Activated CD4-positive, alpha-beta T cell treated with anti-CD3 and anti-CD28 coated beads for 1 hour (primary cell): Measurements from ENCODE around the gene CD200.

Experiments used
- DNase-seq: peaks from one replicate; pipeline ENCODE4 v3.0.0-alpha.2; 2020

CD200 gene, protein sequence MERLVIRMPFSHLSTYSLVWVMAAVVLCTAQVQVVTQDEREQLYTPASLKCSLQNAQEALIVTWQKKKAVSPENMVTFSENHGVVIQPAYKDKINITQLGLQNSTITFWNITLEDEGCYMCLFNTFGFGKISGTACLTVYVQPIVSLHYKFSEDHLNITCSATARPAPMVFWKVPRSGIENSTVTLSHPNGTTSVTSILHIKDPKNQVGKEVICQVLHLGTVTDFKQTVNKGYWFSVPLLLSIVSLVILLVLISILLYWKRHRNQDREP

DNA sequence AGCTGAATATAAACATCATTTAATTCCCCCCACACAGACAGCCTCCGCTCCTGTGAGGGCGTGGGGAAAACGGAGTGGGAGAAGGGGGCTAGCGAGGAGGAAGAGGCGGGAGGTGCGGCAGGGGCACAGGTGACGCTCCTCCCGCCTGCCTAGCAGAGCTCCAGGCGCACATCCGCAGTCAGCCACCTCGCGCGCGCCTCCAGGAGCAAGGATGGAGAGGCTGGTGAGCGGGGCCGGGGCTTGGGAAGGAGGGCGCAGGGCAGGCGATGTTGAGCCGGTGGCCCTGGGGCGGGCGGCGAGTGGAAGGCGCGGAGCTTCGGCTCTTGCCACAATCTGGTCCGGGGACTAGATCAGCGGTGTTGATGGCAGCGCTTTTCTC, at the start of gene CD200:
CD200 (plus strand) TSS at position 155 of the 379 bp plus-strand sequence; CDS start at position 212, 57 bp downstream.
- peak; percentile 24 for DNase-seq

DNA sequence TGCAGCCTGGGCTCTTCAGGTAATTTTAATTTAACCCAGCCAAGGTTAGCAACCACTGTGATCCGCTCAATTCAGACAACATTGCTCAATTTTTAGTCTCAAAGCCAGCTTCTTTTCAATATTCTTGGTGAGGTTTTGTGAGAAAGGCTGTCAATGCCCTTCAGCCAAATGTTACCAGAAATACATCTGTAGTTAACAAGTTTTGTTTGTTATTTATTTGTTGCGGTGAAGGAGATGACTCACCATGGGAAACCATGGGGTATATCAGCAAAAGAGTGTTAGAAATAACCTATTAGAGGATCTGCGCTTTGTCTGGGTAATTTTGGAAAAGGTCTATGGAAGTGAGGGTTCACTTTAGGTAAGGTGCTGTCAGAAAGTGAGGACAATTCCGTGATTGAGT, 43.9 kb upstream of the CD200 start:
- no peak for DNase-seq

DNA sequence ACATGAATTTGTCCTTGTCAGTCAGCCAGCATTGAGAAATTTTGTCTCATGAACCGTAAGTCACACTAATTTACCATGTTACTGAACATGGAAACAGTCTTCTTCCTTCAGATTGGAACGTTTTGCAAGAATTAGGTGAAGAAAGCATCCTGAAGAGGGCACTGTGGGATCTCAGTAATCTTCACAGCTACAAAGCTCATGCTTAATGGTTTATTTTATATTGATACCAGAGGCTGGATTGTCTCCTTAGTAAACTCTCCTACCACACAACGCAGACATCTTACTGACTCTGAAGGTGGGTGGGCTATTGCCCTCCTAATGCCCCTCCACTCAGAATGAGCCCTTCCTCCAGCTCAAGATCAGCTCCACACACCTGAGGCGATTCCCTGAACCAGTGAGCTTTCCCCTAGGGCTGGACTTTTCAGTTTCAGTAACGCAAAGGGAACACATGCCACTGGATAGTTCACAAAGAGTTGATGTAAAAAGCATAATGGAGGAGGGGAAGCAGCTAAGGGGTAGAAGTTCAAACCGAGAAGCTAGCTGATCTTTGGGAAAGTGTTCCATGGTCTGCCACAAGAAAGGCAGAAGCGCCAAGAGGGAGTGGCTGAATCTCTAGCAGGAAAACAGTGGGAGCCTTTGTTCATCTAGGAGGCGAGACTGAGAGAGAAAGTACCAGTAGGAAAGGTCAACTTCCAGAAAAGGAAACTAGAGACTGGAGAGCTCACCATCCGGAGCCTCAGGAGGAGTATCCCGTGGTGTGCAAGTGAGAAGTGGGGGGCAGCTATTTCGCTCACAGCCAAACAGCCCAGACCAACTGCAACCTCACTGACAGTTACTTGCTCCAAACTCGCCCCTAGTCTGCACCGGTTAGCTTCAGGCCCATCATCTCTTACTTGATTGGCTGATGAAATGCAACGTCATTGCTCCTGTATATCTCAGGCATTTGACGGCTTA, 39.3 kb upstream of the CD200 start, which contains the start of gene SLC9C1:
SLC9C1 (minus strand) TSS at position 849 of the 954 bp plus-strand sequence. CDS start 7,425 bp downstream, outside the sequence.
- DNase-seq: no peak

DNA sequence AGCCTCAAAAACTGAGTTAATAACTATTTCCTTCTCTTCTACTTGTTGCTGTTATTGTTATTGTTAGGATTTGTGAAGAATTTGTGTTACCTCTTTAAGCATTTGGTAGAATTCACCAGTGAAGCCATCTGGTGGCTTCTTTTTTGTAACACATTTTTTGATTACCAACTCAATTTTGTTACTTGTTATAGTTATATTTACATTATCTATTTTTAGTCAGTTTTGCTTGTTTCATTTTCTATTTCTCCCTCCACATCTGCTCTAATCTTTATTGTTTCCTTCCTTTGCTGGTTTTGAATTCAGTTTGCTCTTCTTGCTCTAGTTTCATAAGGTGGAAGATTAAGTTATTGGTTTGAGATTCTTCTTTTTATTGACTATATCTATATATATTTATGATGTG, 35.2 kb upstream of the CD200 start:
- DNase-seq: no peak

DNA sequence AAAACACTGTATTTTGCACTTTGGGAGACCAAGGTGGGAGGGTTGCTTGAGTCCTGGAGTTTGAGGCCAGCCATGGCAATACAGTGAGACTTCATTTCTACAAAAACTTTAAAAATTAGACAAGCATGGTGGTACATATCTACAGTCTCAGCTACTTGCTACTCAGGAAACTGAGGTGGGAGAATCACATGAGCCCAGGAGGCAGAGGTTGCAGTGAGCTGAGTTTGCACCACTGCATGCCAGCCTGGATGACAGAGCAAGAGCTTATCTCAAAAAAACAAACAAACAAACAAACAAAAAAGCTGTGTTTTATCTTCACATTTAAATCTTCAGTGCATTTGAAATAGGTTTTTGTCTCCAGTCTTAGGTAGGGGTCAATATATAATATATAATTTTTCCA, 34.2 kb upstream of the CD200 start:
- no peak for DNase-seq

DNA sequence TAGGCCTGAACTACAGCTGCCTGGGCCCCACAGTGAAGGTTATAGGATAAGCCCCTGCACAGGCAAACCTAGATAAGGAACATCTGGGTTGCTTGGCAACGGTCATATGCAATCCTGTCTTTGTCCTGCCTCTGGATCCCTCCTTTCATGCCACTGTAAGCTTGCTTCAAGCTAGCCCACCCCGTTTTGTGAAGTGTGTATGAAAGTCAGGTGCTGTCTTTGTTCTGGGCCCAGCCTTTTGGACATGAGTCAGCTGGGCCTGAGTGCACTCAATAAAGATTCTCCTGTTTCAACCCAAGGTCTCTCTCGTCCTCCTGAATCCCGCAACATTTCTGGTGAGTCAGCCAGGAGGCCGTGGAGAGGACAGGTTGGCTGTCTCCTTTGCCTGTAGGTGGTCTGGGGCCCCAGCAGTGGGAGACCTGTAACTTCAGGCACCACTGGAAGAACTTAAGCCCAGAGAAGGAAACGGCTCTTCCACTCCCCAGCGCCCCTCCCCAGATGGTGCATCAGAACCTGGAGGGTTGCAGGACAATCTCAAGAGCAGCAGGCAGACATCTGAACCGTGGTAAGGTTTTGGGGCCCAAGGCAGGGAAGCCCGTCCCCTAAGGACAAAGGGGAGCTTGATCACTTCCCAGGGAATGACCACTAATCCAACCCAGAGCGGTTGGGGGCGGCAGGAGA, 30.7 kb upstream of the CD200 start:
- DNase-seq: no peak

DNA sequence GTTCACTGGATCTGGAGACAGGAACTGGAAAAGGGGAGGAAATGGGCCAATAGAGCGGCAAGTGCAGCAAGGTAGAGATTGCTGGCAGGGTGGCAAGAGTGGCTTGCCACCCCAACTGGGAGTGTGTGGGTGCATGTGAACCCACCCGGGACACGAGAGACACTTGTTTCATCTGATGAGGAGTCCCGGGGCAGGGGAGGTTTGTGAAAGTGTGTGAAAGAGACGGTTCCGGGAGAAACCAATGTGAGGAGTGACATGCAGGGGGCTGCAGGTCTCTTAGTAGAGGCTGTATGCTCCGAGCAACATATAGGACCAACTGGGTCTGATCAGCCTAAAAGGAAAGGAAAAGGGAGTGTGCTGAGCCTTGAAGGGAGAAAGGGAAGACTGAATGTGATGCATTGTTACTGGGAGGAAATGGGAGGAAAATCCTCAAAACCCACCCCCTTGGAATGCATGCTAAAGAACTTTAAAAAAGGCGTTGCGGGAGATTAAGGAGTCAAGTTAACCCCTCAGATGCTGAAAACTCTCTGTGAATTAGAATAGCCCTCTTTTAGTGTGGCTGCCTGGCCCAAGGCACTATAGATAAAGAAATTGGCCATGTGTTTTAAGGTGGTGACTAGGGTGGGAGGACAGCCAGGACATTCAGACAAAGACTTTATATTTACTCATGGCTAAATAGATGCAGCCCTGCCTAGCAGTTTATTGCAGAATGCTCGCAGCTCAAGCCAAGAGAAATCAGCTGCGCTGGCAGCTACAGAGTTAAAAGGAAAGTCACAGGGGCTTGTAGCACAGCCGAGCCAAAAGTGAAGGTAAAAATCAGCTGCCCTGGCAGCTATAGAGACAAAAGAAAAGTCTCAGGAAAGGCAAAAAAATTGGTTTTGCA, 29.8 kb upstream of the CD200 start:
- no peak for DNase-seq

DNA sequence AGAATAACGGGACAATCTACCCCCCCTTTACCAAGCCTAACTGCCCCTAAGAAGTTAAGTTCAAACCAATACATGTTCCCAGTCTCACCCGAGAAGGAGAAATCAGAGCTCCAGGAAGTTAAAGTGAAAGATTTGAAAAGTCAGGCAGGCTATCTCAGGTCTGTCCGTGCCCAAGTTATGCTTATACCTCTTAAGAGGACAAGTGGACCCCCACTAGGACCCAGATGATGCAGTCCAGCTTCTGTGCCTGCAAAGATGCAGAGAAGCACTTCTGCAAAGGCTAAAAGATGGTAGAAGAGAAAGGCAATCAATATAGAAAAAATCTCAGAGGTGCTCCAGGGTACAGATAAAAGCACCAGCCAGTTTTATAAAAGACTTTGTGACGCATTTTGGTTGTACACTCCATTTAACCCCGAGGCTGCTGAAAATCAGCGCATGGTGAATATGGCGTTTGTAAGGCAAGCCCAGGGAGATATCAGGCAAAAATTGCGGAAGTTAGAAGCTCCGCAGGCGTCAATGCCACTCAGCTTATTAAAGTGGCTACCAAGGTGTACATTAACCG, 29.1 kb upstream of the CD200 start:
- no peak for DNase-seq

DNA sequence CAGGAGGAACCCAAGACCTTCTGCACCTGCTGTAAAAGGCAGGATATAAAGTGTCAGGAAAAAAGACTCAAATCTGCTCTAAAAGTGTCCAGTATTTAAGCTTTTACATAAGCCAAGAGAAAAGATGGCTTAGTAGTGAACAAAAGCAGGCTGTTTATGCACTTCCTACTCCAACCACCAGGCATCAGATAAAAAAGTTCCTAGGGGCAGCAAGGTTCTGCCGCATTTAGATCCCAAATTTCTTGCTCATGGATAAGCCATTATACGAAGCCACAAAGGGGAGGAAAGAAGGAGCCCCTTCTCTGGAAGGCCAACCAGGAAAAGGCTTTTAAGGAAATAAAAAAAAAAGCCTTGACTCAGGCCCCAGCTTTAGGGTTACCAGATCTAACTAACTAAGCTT, 28.3 kb upstream of the CD200 start:
- no peak for DNase-seq

DNA sequence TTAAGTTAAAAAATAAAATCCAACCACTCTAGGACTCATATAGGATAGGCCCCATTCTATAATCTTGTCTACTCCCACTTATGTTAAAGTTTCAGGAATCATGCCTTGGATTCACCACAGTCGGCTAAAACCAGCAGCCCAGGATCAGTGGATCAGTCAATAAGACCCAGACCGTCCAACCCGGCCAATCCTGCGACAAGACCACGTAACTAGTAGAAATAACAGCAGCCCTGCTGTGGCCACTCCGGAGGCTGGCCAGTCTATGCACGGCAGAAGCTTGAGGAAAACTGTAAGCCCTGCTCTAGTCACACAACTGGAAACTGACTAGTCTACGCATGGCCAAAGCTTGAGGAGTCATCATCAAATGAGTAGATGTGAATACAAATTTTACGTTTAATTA, 26.1 kb upstream of the CD200 start:
- no peak for DNase-seq

DNA sequence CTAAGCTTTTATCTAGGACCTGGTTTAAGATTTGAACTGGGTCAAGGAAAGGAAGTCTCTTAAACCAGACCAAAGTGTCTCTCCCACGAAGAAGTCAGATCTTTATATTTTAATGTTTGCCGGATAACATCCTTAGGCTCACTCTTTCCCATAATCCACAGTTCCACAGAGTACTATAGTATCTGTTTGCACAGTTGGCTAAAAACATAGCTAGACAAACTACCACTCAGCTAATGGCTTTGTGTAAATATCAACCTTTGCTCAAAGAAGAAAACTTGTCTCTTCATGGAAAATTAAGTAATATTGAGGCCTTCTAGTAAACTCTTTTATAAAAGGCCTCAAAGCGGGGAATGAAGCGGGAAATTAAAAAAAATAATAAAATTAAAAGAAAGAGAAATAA, 25.4 kb upstream of the CD200 start:
- no peak for DNase-seq

DNA sequence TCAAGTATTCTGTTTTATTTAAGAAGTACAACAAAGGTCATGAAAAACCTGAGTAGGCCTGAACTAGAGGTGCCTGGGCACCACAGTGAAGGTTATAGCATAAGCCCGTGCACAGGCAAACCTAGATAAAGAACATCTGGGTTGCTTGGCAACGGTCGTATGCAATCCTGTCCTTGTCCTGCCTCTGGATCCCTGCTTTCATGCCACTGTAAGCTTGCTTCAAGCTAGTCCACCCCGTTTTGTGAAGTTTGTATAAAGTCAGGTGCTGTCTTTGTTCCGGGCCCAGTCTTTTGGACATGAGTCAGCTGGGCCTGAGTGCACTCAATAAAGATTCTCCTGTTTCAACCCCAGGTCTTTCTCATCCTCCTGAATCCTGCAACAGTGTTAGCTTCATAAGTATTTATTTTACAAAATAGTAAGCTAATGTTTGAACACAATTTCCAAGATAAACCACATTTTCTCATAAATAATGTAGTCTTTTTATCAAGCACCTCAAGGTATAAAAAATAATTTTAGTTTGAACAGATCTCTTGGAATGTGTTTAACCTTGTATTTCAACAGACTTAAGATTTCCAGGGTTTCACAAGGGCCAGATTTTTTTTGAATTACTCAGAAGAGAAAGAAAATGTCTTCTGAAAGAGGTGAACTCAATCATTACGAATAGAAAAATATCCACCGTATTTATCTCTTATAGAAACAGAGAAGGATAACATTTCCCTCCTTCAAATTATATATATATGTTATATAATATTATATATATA, 24.6 kb upstream of the CD200 start:
- DNase-seq: no peak

DNA sequence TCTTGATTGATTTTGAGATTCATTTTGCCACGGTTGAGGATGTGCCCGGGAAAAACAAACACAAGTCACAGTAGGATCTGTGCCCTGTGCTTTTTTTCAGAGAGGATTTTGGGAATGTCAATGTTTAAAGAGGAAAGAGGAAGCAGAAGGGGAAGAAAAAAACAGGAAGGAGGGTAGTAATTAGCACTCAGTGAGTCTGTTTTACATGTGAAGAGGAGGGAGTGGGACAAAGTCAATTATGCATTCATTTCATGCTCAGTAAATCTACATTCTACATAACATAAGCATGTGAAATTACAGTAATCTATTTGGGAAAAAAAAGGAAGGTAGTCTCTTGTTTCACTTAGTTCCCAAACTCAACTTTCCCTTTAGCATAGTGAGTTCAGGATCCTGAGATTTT, 18.3 kb upstream of the CD200 start:
- no peak for DNase-seq

DNA sequence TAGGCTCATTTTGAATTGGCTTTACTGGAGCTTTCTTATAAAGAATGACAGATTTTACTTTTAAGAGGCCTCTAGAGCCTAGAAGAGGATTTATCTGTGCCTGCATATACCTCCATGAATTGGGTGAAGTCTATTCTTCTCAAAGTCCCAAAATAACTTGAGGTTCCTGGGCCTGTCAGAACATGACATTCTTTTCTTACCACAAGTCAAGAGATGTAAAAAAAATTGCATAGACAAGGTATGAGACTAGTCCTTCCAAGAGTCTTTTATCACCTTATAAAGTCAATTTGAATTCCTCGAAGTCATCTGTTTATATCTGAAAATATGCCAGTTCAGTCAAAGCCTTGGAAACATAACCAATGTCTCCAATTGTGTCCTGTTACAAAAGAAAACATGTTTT, 17.2 kb upstream of the CD200 start:
- DNase-seq: no peak

DNA sequence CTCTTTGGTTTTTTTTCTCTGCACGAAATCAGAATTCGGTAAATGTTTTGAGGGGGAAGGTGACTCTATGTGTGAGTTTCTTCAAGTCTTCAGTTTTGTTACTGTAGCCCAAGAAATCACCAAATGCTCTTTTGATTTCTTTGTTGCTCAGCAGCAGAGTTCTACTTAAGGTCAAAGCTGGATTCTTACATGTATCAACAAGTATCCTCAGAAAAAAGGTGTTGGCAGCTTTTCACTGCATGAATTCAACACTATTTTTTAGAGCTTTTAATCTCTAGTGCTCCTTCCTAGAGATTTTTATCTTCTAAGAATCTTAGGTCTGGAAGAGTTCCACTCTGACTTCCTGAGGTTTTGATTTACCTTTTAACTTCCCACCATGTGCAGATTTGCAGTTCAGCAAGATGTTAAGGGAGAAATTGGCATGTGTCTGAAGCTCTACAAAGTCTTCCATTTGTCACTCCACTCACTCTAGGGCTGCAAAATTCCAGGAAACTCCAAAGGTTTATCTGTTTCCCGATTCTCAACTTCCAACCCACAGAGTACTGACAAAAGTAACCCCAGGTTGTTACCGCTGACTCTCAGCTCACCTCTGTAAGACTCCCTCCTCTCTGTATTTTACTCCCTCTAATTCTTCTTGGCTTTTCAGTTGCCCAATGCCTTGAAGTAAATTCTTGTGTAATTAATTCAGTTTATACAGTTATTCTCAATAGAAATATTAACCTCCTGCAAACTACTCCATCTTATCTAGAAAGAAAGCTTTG, 13.3 kb upstream of the CD200 start:
- DNase-seq: no peak

DNA sequence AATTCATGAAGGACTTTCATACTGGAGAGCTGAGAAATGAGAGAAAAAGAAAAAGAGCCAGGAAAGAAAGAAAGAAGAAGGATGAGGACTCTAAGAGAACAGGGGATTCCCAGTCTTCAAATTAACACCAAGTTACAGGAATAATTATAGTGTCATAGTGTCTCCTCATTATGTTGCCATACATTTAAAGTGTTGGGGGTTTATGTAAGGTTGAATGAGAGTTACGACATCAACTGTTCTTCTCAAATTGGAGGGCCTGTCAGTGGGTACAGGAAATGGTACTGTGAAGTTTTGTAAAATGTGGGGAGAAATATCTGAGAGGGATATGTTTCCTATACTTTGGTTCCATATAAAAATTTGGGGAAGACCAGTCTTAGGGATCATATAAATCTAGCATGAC, 12.3 kb upstream of the CD200 start:
- no peak for DNase-seq

DNA sequence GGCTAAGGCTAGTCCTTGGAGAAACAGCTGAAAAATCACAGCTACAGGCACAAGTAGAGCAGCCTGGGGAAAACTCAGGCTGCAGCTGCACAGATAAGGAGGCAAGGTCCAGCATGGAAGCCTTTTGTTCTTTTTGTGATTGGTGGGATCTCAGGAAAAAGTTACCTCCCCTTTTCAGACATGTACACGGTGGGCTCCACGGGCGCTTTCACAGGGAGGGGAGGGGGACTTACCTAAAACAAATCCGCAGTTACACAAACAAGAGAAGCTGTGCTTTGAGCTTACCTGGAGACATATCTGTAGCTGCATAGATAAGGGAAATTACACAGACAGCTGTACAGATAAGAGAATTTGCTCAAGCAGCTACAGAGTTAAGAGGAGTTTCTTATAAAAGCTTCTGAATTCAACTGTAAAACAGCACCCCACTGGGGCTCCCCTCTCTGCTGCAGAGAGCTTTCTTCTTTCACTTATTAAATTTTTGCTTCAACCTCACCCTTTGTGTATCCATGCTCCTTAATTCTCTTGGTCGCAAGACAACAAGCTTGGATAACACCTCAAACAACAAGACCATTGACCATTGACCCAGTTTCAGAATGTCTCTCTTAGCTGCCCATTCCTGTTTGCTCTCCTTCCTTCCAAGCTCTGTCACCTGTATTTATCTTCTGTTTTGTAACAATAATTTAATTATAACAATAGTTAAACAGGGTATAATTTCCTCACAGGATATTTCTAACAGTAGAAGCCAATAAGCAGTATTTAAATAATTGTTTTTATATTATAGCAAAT, 10.9 kb upstream of the CD200 start:
- DNase-seq: no peak

DNA sequence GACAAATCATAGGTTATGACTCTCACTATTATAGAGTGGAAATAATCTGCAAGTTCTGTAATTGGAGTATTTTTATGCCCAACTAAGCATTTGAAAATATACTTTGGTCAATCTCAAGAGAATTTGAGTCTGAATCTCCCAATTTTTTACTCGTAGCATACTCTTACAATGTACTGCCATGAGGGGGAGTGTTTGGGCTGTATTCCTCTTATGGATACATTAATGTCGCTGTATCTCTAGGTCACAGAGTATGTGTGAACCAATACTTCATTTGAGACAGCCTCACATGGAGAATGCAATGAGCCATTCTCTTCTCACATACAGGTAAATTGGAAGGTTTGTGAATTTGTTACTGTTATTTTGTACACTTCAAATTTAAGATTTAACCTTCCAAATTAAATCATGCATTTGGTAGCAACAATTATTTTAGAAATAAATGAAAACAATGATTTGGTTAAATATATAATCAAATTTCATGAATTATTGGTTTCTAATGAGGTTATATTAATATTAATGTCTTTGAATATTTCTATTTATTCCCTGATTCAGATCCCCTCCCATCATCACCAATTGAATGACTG, 5.5 kb upstream of the CD200 start:
- no peak for DNase-seq

DNA sequence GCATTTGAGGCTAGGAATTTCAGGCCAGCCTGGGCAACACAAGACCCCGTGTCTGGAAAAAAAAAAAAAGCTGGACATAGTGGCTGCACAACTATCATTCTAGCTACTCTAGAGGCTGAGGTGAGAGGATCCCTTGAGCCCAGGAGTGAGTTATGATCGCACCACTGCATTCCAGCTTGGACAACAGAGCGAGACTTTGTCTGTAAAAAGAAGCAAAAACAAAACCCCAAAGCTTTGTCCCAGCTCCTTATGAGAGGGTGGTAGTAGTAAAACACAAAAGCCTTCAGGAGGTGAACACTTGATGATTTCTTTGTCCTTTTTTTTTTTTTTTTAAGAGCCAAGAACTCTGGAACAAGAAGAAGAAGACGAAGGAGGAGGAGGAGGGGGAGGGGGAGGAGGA, 1.1 kb upstream of the CD200 start:
- DNase-seq: no peak
